Measurements from ENCODE around the gene ZNF341. TPM values are rescaled to one million over a fixed set of nuclear protein-coding genes. Genes with fewer than 3 reads are reported as not detected.

ZNF341 gene
- total and polyA plus RNA-seq, 9 of the 15 experiments (the other 6 are each of a cell fraction or from before 2014, with no cell fraction given) = 0.08 to 2.6 (median 1.0) TPM

DNA sequence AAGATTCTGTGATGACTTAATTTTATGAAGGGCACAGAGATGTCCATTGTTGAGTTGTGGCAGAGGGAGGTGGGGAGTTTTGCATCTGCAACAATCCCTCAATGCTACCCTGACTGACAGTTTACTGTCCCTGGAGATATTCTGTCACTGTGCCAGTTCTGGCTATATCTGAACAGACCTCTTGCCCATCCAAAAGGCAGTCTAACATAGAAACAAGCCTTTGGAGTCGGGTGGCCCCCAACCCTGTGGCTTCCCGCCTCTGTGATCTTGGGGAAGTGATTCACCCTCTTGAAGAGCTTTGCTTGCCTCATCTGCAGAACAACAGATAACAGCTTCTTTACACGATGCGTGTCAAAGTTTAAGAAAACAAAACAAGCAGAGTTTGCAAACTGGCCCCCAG is 41.8 kb upstream of the ZNF341 start (continued):
- TF ChIP-seq, protein P1, sequence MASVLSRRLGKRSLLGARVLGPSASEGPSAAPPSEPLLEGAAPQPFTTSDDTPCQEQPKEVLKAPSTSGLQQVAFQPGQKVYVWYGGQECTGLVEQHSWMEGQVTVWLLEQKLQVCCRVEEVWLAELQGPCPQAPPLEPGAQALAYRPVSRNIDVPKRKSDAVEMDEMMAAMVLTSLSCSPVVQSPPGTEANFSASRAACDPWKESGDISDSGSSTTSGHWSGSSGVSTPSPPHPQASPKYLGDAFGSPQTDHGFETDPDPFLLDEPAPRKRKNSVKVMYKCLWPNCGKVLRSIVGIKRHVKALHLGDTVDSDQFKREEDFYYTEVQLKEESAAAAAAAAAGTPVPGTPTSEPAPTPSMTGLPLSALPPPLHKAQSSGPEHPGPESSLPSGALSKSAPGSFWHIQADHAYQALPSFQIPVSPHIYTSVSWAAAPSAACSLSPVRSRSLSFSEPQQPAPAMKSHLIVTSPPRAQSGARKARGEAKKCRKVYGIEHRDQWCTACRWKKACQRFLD (CRISPR knock-in tag; IDR thresholded peaks at IDR 0.05) = peak; percentile 46; the same call in 1 of the 2 replicates
- TF ChIP-seq CREB1 (IDR thresholded peaks at IDR 0.05) = peak; percentile 65; the same call in 1 of the 2 replicates
- TF ChIP-seq CREB1 (CRISPR knock-in tag; IDR thresholded peaks at IDR 0.05) = no peak
- 0 out of 2 replicates have a peak, but pooled peaks have one; percentile 17 for TF ChIP-seq GABPA (tag; conservative IDR thresholded peaks at IDR 0.05; ENCODE audit: low read depth)
- peak; percentile 9; the same call in 1 of the 2 replicates for TF ChIP-seq MAFF (IDR thresholded peaks at IDR 0.05; ENCODE audit: low read length)
- TF ChIP-seq GTF2A2 (tag; IDR thresholded peaks at IDR 0.05) = no peak
- TF ChIP-seq BCL6 (CRISPR knock-in tag; IDR thresholded peaks at IDR 0.05) = no peak
- TF ChIP-seq GATA2 (CRISPR knock-in tag; IDR thresholded peaks at IDR 0.05) = peak; percentile 72
- TF ChIP-seq MTA2 (IDR thresholded peaks at IDR 0.05; ENCODE audit: low read depth) = peak; percentile 83
- TF ChIP-seq, protein P2, sequence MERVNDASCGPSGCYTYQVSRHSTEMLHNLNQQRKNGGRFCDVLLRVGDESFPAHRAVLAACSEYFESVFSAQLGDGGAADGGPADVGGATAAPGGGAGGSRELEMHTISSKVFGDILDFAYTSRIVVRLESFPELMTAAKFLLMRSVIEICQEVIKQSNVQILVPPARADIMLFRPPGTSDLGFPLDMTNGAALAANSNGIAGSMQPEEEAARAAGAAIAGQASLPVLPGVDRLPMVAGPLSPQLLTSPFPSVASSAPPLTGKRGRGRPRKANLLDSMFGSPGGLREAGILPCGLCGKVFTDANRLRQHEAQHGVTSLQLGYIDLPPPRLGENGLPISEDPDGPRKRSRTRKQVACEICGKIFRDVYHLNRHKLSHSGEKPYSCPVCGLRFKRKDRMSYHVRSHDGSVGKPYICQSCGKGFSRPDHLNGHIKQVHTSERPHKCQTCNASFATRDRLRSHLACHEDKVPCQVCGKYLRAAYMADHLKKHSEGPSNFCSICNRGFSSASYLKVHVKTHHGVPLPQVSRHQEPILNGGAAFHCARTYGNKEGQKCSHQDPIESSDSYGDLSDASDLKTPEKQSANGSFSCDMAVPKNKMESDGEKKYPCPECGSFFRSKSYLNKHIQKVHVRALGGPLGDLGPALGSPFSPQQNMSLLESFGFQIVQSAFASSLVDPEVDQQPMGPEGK (CRISPR knock-in tag; IDR thresholded peaks at IDR 0.05; ENCODE audit: borderline replicate concordance) = no peak
- TF ChIP-seq MXI1 (IDR thresholded peaks at IDR 0.05; ENCODE audit: low read depth, low read length) = no peak
- no peak for TF ChIP-seq ZNF146 (CRISPR knock-in tag; IDR thresholded peaks at IDR 0.05; ENCODE audit: unreplicated experiment)
- no peak for TF ChIP-seq KAT8 (IDR thresholded peaks at IDR 0.05; ENCODE audit: low read depth)
- peak; percentile 61 for TF ChIP-seq NEUROD1 (IDR thresholded peaks at IDR 0.05; ENCODE audit: borderline replicate concordance, low read depth, low read length, partially characterized antibody)
- no peak for TF ChIP-seq NFE2L1 (tag; IDR thresholded peaks at IDR 0.05; ENCODE audit: borderline replicate concordance, low read depth)
- peak; percentile 71 for TF ChIP-seq E2F3 (CRISPR knock-in tag; IDR thresholded peaks at IDR 0.05)
- TF ChIP-seq ZNF24 (IDR thresholded peaks at IDR 0.05) = no peak
- TF ChIP-seq NUFIP1 (IDR thresholded peaks at IDR 0.05; ENCODE audit: partially characterized antibody) = no peak
- no peak for TF ChIP-seq NFATC3 (IDR thresholded peaks at IDR 0.05)
- 0 out of 2 replicates have a peak, but pooled peaks have one; percentile 33 for TF ChIP-seq MYNN (IDR thresholded peaks at IDR 0.05)
- TF ChIP-seq MYNN (CRISPR knock-in tag; IDR thresholded peaks at IDR 0.05) = no peak
- no peak; the same call in 1 of the 2 replicates for TF ChIP-seq ZNF175 (CRISPR knock-in tag; IDR thresholded peaks at IDR 0.05; ENCODE audit: low read depth)
- no peak for TF ChIP-seq ATF1 (CRISPR knock-in tag; IDR thresholded peaks at IDR 0.05)
- TF ChIP-seq ATF1 (tag; IDR thresholded peaks at IDR 0.05) = peak; percentile 46; the same call in 1 of the 2 replicates
- no peak for TF ChIP-seq ZNF766 (CRISPR knock-in tag; conservative IDR thresholded peaks at IDR 0.05)
- no peak for TF ChIP-seq KAT2B (IDR thresholded peaks at IDR 0.05; ENCODE audit: low read depth, low read length)
- TF ChIP-seq MCM7 (IDR thresholded peaks at IDR 0.05) = no peak
- no peak for TF ChIP-seq PURB (CRISPR knock-in tag; IDR thresholded peaks at IDR 0.05; ENCODE audit: low read depth)
- no peak for TF ChIP-seq ZFP36 (IDR thresholded peaks at IDR 0.05; ENCODE audit: low read depth, low read length, partially characterized antibody)
- TF ChIP-seq BCOR (IDR thresholded peaks at IDR 0.05) = peak; percentile 38; the same call in 1 of the 2 replicates
- peak; percentile 90; the same call in 1 of the 2 replicates for TF ChIP-seq TCF7 (IDR thresholded peaks at IDR 0.05; ENCODE audit: borderline replicate concordance)

Measured in K562 (cell line).